KMS-11 (cell line): Measurements from ENCODE around the gene HDAC4.

Experiments
- H2AFZ ChIP-seq: fragments of 200-600 bp; sonication (generic); 2 replicates; pipeline ENCODE4 v1.6.1; 2016; ENCODE audit warnings: antibody characterized with exemption, mixed run types, low read depth
- H3K27ac ChIP-seq: fragments of 200-600 bp; sonication (generic); 2 replicates; pipeline ENCODE4 v1.6.1; 2016; ENCODE audit warnings: mild to moderate bottlenecking, mixed run types
- H3K27me3 ChIP-seq: fragments of 200-600 bp; sonication (generic); 2 replicates; pipeline ENCODE4 v1.6.1; 2017; ENCODE audit warnings: mild to moderate bottlenecking, low read depth, mixed run types, moderate library complexity; ENCODE audit not compliant: insufficient read depth
- H3K36me3 ChIP-seq: fragments of 200-600 bp; sonication (generic); 2 replicates; pipeline ENCODE4 v1.6.1; 2017; ENCODE audit warnings: mild to moderate bottlenecking, mixed run types; ENCODE audit not compliant: insufficient read depth
- H3K4me1 ChIP-seq: fragments of 200-600 bp; sonication (generic); 2 replicates; pipeline ENCODE4 v1.6.1; 2016; ENCODE audit warnings: mild to moderate bottlenecking, low read depth, mixed run types; ENCODE audit not compliant: poor library complexity, severe bottlenecking
- H3K4me2 ChIP-seq: fragments of 200-600 bp; sonication (generic); 2 replicates; pipeline ENCODE4 v1.7.0; 2016; ENCODE audit warnings: mild to moderate bottlenecking, mixed run types
- H3K4me3 ChIP-seq: fragments of 200-600 bp; sonication (generic); IDR thresholded peaks from 2 replicates; pipeline ENCODE4 v1.6.1; 2017; ENCODE audit warnings: low read depth, low read length, mixed read lengths; ENCODE audit not compliant: insufficient read depth
- H3K79me2 ChIP-seq: fragments of 200-600 bp; sonication (generic); 2 replicates; pipeline ENCODE4 v1.6.1; 2016; ENCODE audit warnings: low read depth, mixed run types; ENCODE audit not compliant: insufficient read depth
- H3K9ac ChIP-seq: fragments of 200-600 bp; sonication (generic); 2 replicates; pipeline ENCODE4 v1.6.1; 2016; ENCODE audit warnings: mild to moderate bottlenecking, mixed run types
- H4K20me1 ChIP-seq: fragments of 200-600 bp; sonication (generic); 2 replicates; pipeline ENCODE4 v1.6.1; 2016; ENCODE audit warnings: mild to moderate bottlenecking, mixed run types; ENCODE audit not compliant: insufficient read depth
- TF ChIP-seq, protein P1 (sequence below): fragments of 200-600 bp; sonication (generic); conservative IDR thresholded peaks from 2 replicates; pipeline ENCODE4 v1.6.1; 2017; ENCODE audit warnings: low read depth, mild to moderate bottlenecking, antibody characterized with exemption, low read length, moderate library complexity, mixed read lengths

The HDAC4 gene

GRCh38 chr2:239029958-239030357 is 370.9 kb downstream of the HDAC4 start:
- Histone ChIP-seq H3K27ac (no peak overlapping the region), H3K4me2 (no peak overlapping the region), H2AFZ (no peak overlapping the region), H3K4me1 (no peaks in the 10 kb centered on the region), H3K9ac (no peak overlapping the region), H3K36me3 (no peaks in the 10 kb centered on the region), H3K79me2 (no peaks in the 10 kb centered on the region), H3K27me3 (peaks cover 2% of the 10 kb centered on the region; the same call in 1 of the 2 replicates), H3K4me3 (no peak overlapping the region), H4K20me1 (no peaks in the 10 kb centered on the region)
- TF ChIP-seq, protein P1, sequence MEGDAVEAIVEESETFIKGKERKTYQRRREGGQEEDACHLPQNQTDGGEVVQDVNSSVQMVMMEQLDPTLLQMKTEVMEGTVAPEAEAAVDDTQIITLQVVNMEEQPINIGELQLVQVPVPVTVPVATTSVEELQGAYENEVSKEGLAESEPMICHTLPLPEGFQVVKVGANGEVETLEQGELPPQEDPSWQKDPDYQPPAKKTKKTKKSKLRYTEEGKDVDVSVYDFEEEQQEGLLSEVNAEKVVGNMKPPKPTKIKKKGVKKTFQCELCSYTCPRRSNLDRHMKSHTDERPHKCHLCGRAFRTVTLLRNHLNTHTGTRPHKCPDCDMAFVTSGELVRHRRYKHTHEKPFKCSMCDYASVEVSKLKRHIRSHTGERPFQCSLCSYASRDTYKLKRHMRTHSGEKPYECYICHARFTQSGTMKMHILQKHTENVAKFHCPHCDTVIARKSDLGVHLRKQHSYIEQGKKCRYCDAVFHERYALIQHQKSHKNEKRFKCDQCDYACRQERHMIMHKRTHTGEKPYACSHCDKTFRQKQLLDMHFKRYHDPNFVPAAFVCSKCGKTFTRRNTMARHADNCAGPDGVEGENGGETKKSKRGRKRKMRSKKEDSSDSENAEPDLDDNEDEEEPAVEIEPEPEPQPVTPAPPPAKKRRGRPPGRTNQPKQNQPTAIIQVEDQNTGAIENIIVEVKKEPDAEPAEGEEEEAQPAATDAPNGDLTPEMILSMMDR = no peak

DNA sequence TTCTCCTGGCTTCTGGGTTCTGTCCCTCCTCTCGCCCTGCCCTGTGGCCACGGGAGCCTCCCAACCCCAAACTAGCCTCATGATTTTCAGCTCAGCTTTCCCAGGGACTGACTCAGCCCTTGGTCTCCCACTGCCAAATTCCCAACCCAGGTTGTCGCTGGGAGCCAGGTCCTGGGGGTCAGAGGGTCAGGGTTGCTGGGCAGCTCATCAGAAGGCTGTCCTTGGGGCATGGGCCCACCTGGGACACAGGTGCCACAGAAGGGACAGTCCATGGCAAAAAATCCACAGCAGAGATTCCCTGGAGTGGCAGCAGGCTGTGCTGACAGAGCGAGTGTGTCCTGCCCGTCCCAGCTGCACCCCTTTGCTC is 372.6 kb downstream of the HDAC4 start:
- Histone ChIP-seq H3K27me3 (peaks cover 16% of the 10 kb centered on the region; the same call in 1 of the 2 replicates), H4K20me1 (no peaks in the 10 kb centered on the region), H2AFZ (no peak overlapping the region), H3K9ac (no peak overlapping the region), H3K36me3 (no peaks in the 10 kb centered on the region), H3K4me1 (no peaks in the 10 kb centered on the region), H3K79me2 (no peaks in the 10 kb centered on the region), H3K4me3 (no peak overlapping the region), H3K4me2 (no peak overlapping the region), H3K27ac (no peak overlapping the region)
- TF ChIP-seq, protein P1 = no peak

GRCh38 chr2:239027391-239028252 is 373.2 kb downstream of the HDAC4 start:
- no peak overlapping the region for H3K4me3 ChIP-seq
- no peak overlapping the region for H3K4me2 ChIP-seq
- no peaks in the 10 kb centered on the region for H3K4me1 ChIP-seq
- peaks cover 21% of the 10 kb centered on the region; the same call in 1 of the 2 replicates for H3K27me3 ChIP-seq
- no peaks in the 10 kb centered on the region for H3K79me2 ChIP-seq
- H4K20me1 ChIP-seq = no peaks in the 10 kb centered on the region
- no peaks in the 10 kb centered on the region for H3K36me3 ChIP-seq
- H2AFZ ChIP-seq = no peak overlapping the region
- TF ChIP-seq, protein P1 = no peak
- no peak overlapping the region for H3K27ac ChIP-seq
- H3K9ac ChIP-seq = no peak overlapping the region

- no peak overlapping the region for H3K27ac ChIP-seq
- H3K4me2 ChIP-seq = no peak overlapping the region
- no peaks in the 10 kb centered on the region for H4K20me1 ChIP-seq
- no peaks in the 10 kb centered on the region for H3K79me2 ChIP-seq
- no peak overlapping the region for H3K4me3 ChIP-seq
- no peak overlapping the region for H2AFZ ChIP-seq
- H3K4me1 ChIP-seq = no peaks in the 10 kb centered on the region
- no peak overlapping the region for H3K9ac ChIP-seq
- TF ChIP-seq, protein P1 = no peak
- no peaks in the 10 kb centered on the region for H3K36me3 ChIP-seq
- H3K27me3 ChIP-seq = peaks cover 21% of the 10 kb centered on the region; the same call in 1 of the 2 replicates
Measured at GRCh38 chr2:239026711-239027361, 374.0 kb downstream of the HDAC4 start.
